Stomach (tissue), 9 donors: ENCODE data around the gene NDST1. TPM values are rescaled to one million over a fixed set of nuclear protein-coding genes. Genes with fewer than 3 reads are reported as not detected.

Experiments
- DNase-seq, 2 donors: peaks; one replicate each; pipeline versions ENCODE4 v3.0.0 to v3.0.0-alpha.2; 2013 to 2019
- H3K27ac ChIP-seq, 5 donors: fragments of 200-600 bp in 4 of 5; sonication (generic) in 4 of 5; one replicate each; pipeline ENCODE4 v1.5.1; 2013 to 2019; ENCODE audit warnings: mild to moderate bottlenecking in 1 of 5, moderate library complexity in 1 of 5
- H3K27me3 ChIP-seq, 3 donors: fragments of 200-600 bp; sonication (generic); one replicate each; pipeline ENCODE4 v1.5.1; 2017 to 2019; ENCODE audit warnings: mixed run types in 1 of 3
- H3K36me3 ChIP-seq, 4 donors: fragments of 200-600 bp; sonication (generic); 1 replicate in 3 of 4; 2 replicates in 1 of 4; pipeline ENCODE4 v1.5.1; 2016 to 2019
- H3K4me1 ChIP-seq, 4 donors: fragments of 200-600 bp; sonication (generic); one replicate each; pipeline ENCODE4 v1.5.1; 2016 to 2019
- H3K4me3 ChIP-seq, 4 donors: fragments of 200-600 bp; sonication (generic) in 3 of 4; one replicate each; pipeline ENCODE4 v1.5.1; 2016 to 2019; ENCODE audit warnings: mild to moderate bottlenecking in 1 of 4
- H3K9me3 ChIP-seq, 4 donors: fragments of 200-600 bp; sonication (generic); one replicate each; pipeline ENCODE4 v1.5.1; 2016 to 2019
- EP300 ChIP-seq: sonication (generic); formaldehyde crosslinking; IDR thresholded peaks from one replicate; pipeline ENCODE4 v1.6.1; 2017; ENCODE audit warnings: antibody characterized with exemption
- POLR2A ChIP-seq, 4 donors: fragments of 450-650 bp; IDR thresholded peaks; one replicate each; pipeline ENCODE4 v1.6.1; 2016; ENCODE audit warnings: antibody characterized with exemption in 4 of 4, control low read depth in 2 of 4, mild to moderate bottlenecking in 1 of 4, moderate library complexity in 1 of 4
- POLR2AphosphoS5 ChIP-seq, 3 donors: sonication (generic); formaldehyde crosslinking; IDR thresholded peaks; one replicate each; pipeline ENCODE4 v1.6.1; 2016; ENCODE audit warnings: antibody characterized with exemption in 3 of 3
- WGBS, 5 donors: extraction: QIAGEN DNeasy Blood & Tissue Kit in 3 of 5; methylation state at CpG; one replicate each; pipeline versions ENCODE4 v1.1.5 to v1.1.7; 2013 to 2018; 5-methylcytosine and 5-hydroxymethylcytosine counted together
- intact Hi-C: fragments of 100-400 bp; cut with DNase I; formaldehyde crosslinking; loops from one replicate; pipeline ENCODE4 v1.15.1; 2023; ENCODE audit warnings: low total_unique reads
- polyA plus RNA-seq, 3 donors: library from polyadenylated mRNA; stranded (reverse); fragments of 200-250 nt; gene quantifications; one replicate each; pipeline ENCODE4 v1.2.3, GENCODE V29; 2013
- total RNA-seq, 5 donors: library from RNA; depleted of rRNA; stranded (reverse); fragments of >200 nt; gene quantifications; one replicate each; pipeline versions ENCODE4 v1.1.0 to v1.2.3, GENCODE V29; 2014 to 2016
- TF ChIP-seq, protein P1 (sequence below), 7 experiments: fragments of 450-650 bp in 4 of 7; fragments of 200-600 bp in 3 of 7; sonication (generic) in 3 of 7; IDR thresholded peaks; one replicate each; pipeline ENCODE4 v1.5.1; 2016 to 2019; ENCODE audit warnings: antibody characterized with exemption in 7 of 7, control low read depth in 2 of 7, mild to moderate bottlenecking in 1 of 7
- donor health status: healthy with polysubstance abuse.
- donor health status: Bipolar disorder and iron deficiency.
- donor health status: healthy.

The NDST1 gene
- total and polyA plus RNA-seq, 8 donors: 6.4 to 32.9 (median 15.9) TPM

DNA sequence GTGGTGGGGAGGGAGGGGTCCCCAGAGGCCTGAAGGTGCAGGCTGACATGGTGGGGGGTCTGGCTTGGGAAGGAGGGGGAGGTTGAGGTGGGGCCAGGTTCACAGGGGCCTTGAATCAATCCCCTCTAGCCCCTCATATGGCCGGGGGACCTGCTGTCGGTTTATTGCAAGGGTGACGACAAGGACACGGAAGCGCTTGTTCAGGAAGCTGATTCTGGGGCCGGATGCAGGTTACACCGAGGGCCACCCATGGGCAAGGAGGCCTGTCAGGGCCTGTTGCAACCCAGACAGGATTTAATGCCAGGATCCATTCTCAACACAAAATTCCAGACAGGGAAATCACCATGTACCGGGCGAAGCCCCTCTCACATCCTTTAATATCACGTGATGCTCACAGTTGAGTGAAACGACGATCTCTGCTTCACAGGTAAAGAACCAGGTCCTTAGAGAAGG lies 90.9 kb downstream of the NDST1 start:
- H3K4me1 ChIP-seq: peaks cover 17 to 60% (median 30%) of the 10 kb centered on the region in 4 donors
- no peaks in the 10 kb centered on the region for H3K27me3 ChIP-seq
- no peaks in the 10 kb centered on the region for H3K9me3 ChIP-seq
- DNase-seq: no peak
- TF ChIP-seq EP300 (no peak), POLR2AphosphoS5 (IDR thresholded peaks at IDR 0.05) (no peak), POLR2A (IDR thresholded peaks at IDR 0.05) (no peak)
- TF ChIP-seq, protein P1, sequence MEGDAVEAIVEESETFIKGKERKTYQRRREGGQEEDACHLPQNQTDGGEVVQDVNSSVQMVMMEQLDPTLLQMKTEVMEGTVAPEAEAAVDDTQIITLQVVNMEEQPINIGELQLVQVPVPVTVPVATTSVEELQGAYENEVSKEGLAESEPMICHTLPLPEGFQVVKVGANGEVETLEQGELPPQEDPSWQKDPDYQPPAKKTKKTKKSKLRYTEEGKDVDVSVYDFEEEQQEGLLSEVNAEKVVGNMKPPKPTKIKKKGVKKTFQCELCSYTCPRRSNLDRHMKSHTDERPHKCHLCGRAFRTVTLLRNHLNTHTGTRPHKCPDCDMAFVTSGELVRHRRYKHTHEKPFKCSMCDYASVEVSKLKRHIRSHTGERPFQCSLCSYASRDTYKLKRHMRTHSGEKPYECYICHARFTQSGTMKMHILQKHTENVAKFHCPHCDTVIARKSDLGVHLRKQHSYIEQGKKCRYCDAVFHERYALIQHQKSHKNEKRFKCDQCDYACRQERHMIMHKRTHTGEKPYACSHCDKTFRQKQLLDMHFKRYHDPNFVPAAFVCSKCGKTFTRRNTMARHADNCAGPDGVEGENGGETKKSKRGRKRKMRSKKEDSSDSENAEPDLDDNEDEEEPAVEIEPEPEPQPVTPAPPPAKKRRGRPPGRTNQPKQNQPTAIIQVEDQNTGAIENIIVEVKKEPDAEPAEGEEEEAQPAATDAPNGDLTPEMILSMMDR (IDR thresholded peaks at IDR 0.05): no peak
- 79 to 95% (median 90%) methylated on average over 12 of the region's 12 CpGs for WGBS, 5 donors
- no peaks in the 10 kb centered on the region for H3K36me3 ChIP-seq
- no peak overlapping the region for H3K4me3 ChIP-seq
- H3K27ac ChIP-seq: peak overlapping the region in 3 of 5 donors; percentile 43 to 79 (median 43)
- intact Hi-C loops: no loop called here

DNA sequence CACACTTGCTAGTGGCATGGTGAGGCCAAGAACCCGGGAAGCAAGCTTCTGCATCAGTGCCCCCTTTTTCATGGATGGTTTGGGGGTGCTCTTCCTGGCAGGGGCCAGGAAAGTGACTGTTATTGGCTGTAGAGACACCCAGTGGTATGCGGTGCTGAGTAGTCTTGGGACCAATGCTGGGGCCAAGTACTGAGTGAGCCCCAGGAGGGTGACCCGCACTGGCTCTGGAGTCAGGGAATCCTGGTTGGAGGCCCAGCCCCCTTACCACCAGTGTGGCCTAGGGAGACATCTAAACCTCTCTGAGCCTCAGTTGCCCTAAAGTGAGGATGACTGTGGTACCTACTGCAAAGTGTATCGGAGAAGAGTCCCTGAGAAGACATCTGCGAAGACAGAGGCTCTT lies 91.3 kb downstream of the NDST1 start:
- Histone ChIP-seq H3K9me3 (no peaks in the 10 kb centered on the region), H3K27me3 (no peaks in the 10 kb centered on the region), H3K4me1 (peaks cover 17 to 60% (median 28%) of the 10 kb centered on the region in 4 donors), H3K4me3 (no peak overlapping the region), H3K27ac (peak overlapping the region in 4 of 5 donors; percentile 43 to 79 (median 56)), H3K36me3 (no peaks in the 10 kb centered on the region)
- DNase-seq: no peak
- intact Hi-C loops: no loop called here
- 83 to 90% (median 87%) methylated on average over 5 of the region's 5 CpGs for WGBS, 5 donors
- TF ChIP-seq, protein P1 (IDR thresholded peaks at IDR 0.05): no peak
- TF ChIP-seq EP300: no peak
- no peak for TF ChIP-seq POLR2AphosphoS5 (IDR thresholded peaks at IDR 0.05)
- TF ChIP-seq POLR2A (IDR thresholded peaks at IDR 0.05): no peak

DNA sequence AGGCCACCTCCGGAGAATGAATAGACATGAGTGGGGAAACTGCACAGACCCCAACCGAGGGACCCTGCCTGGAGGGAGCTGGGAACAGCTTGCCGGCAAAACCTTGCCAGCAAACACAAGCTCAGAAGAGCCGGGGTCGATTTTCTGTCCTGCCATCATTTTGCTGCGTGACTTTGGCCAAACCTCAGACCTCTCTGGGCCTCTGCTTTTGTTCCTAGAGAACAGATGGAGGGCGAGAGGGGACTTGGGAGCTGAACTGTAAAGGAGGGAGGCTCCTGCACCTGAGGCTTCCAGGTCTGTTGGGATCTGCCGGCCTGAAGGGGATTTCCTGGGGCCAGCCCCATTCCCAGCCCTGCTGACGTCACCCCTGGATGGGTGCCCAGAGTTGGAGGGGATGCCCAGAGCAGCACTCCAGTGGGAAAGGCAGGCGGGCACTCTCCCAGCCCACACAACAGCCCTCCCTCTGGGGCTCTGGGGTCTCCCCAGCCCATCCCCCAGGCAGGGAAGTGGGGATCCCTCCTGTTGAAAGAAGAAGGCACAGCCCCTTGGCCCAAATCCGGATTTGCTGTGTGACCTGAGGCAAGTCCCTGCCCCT lies 92.1 kb downstream of the NDST1 start:
- Histone ChIP-seq H3K9me3 (no peaks in the 10 kb centered on the region), H3K4me3 (no peak overlapping the region), H3K27ac (peak overlapping the region; percentile 26 to 79 (median 69)), H3K36me3 (no peaks in the 10 kb centered on the region), H3K27me3 (no peaks in the 10 kb centered on the region), H3K4me1 (peaks cover 21 to 60% (median 33%) of the 10 kb centered on the region in 4 donors)
- DNase-seq: peak; percentile 86 to 95
- 34 to 40% (median 39%) methylated on average over 9 to 11 of the region's 11 CpGs for WGBS, 5 donors
- TF ChIP-seq, protein P1 (IDR thresholded peaks at IDR 0.05): no peak
- TF ChIP-seq POLR2A (IDR thresholded peaks at IDR 0.05): no peak
- TF ChIP-seq POLR2AphosphoS5 (IDR thresholded peaks at IDR 0.05): peak in 1 of 3 donors; percentile 66
- no peak for TF ChIP-seq EP300
- intact Hi-C loops: no loop called here

DNA sequence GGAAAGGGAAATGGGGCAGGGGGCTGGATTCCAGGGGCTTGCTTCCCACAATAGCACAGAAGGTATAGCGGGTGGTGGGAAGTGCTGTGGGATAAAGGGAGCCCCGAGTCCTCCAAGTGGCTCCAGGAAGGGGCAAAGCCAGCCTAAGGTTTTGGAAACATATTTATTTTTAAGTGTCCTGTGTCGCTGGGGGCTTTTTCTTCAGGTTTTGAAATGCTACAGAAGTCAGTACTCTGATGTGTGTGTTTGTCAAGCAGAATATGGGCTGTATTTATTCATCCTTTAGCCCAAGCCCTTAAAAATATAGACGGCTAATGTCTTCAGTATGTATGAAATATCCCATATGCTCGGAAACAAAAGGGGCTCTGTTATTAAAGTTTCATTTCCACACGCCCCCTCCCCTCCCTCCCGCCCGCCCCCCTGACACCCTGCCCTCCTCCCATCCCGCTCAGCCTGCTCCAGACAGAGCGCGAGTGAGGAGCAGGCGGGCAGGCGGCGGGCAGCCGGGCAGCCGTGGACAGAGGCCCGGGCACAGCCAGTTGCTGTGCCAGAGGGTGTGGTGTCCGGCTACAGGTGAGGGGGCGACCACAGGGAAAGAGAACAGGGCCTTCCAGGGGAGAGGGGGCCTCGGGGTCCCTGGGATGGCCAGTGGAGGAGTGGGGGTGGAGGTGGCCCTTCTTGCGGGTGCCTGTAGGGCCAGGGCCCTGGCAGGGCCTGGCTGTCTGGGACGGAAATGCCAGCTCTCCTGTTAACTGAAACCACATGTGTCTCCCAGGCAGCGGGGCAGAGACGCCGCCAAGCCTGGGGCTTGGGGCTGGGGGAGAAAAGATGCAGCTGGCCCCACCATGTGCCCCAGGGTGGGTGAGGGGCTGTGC lies 92.9 kb downstream of the NDST1 start:
- Histone ChIP-seq H3K36me3 (no peaks in the 10 kb centered on the region), H3K27me3 (no peaks in the 10 kb centered on the region), H3K4me1 (peaks cover 21 to 58% (median 38%) of the 10 kb centered on the region in 4 donors), H3K4me3 (peak overlapping the region in 3 of 4 donors; percentile 5 to 18 (median 6)), H3K9me3 (no peaks in the 10 kb centered on the region), H3K27ac (peak overlapping the region; percentile 43 to 79 (median 69))
- no peak for TF ChIP-seq POLR2A (IDR thresholded peaks at IDR 0.05)
- no peak for TF ChIP-seq POLR2AphosphoS5 (IDR thresholded peaks at IDR 0.05)
- TF ChIP-seq, protein P1 (IDR thresholded peaks at IDR 0.05): no peak
- TF ChIP-seq EP300: no peak
- intact Hi-C loops: no loop called here
- no peak for DNase-seq
- 37 to 58% (median 41%) methylated on average over 23 to 25 of the region's 25 CpGs for WGBS, 5 donors
